GM23338 (cell line): ENCODE measurements around the gene BTNL8. TPM values are rescaled to one million over a fixed set of nuclear protein-coding genes. Genes with fewer than 3 reads are reported as not detected.

Experiments used
- ATAC-seq: fragments of 200-7000 bp; cut with Tn5 transposase; 3 replicates; pipeline ENCODE4 v1.9.1; 2020
- DNase-seq: peaks from one replicate; pipeline ENCODE4 v3.0.0-alpha.2; 2015; ENCODE audit warnings: low spot score
- H2AFZ ChIP-seq: fragments of 200-600 bp; sonication (generic); 2 replicates; pipeline ENCODE4 v1.8.0; 2016; ENCODE audit warnings: antibody characterized with exemption, mild to moderate bottlenecking, moderate library complexity
- H3F3A ChIP-seq: fragments of 200-600 bp; sonication (generic); replicated peaks from 2 replicates; pipeline ENCODE4 v1.8.0; 2017; ENCODE audit warnings: antibody characterized with exemption, mixed run types, low read depth
- H3K27ac ChIP-seq: fragments of 200-600 bp; sonication (generic); 2 replicates; pipeline ENCODE4 v1.6.1; 2016; ENCODE audit warnings: low read depth
- H3K27me3 ChIP-seq: fragments of 200-600 bp; sonication (generic); 2 replicates; pipeline ENCODE4 v1.8.0; 2016; ENCODE audit warnings: mild to moderate bottlenecking, mixed run types, moderate library complexity; ENCODE audit not compliant: insufficient read depth
- H3K36me3 ChIP-seq: fragments of 200-600 bp; sonication (generic); 2 replicates; pipeline ENCODE4 v1.8.0; 2016; ENCODE audit warnings: mild to moderate bottlenecking; ENCODE audit not compliant: insufficient read depth
- H3K4me1 ChIP-seq: fragments of 200-600 bp; sonication (generic); 2 replicates; pipeline ENCODE4 v1.8.0; 2016; ENCODE audit warnings: mild to moderate bottlenecking, moderate library complexity; ENCODE audit not compliant: insufficient read depth
- H3K4me2 ChIP-seq: fragments of 200-600 bp; sonication (generic); 2 replicates; pipeline ENCODE4 v1.7.1; 2017; ENCODE audit warnings: mixed run types
- H3K4me3 ChIP-seq: fragments of 200-600 bp; sonication (generic); 2 replicates; pipeline ENCODE4 v1.6.1; 2016; ENCODE audit warnings: mixed run types
- H3K79me2 ChIP-seq: fragments of 200-600 bp; sonication (generic); replicated peaks from 2 replicates; pipeline ENCODE4 v1.8.0; 2017; ENCODE audit warnings: mild to moderate bottlenecking; ENCODE audit not compliant: insufficient read depth
- H3K9me2 ChIP-seq: fragments of 200-600 bp; sonication (generic); 2 replicates; pipeline ENCODE4 v1.8.0; 2017; ENCODE audit not compliant: insufficient read depth
- H4K20me1 ChIP-seq: fragments of 200-600 bp; sonication (generic); replicated peaks from 2 replicates; pipeline ENCODE4 v1.8.0; 2017; ENCODE audit warnings: mild to moderate bottlenecking; ENCODE audit not compliant: insufficient read depth
- H3K27ac Mint-ChIP-seq: 2 replicates; pipeline ENCODE4 v1.8.0; 2020; ENCODE audit warnings: inconsistent platforms, mild to moderate bottlenecking, moderate library complexity, mixed read lengths
- H3K27me3 Mint-ChIP-seq: 3 replicates; pipeline ENCODE4 v1.8.0; 2022; ENCODE audit warnings: low read depth, mild to moderate bottlenecking, moderate library complexity, mixed read lengths, inconsistent platforms; ENCODE audit not compliant: insufficient read depth, poor library complexity
- H3K36me3 Mint-ChIP-seq: 3 replicates; pipeline ENCODE4 v1.8.0; 2021; ENCODE audit warnings: low read depth, mild to moderate bottlenecking, inconsistent platforms, moderate library complexity, mixed read lengths
- H3K4me1 Mint-ChIP-seq: 3 replicates; pipeline ENCODE4 v1.8.0; 2020; ENCODE audit warnings: mild to moderate bottlenecking, inconsistent platforms, mixed read lengths
- H3K4me3 Mint-ChIP-seq: 3 replicates; pipeline ENCODE4 v1.8.0; 2021; ENCODE audit warnings: moderate library complexity, mild to moderate bottlenecking, inconsistent platforms, mixed read lengths
- H3K9me3 Mint-ChIP-seq: 3 replicates; pipeline ENCODE4 v1.8.0; 2020; ENCODE audit warnings: moderate library complexity, mild to moderate bottlenecking, inconsistent platforms, mixed read lengths
- CREB1 ChIP-seq: fragments of 250-450 bp; sonication (Bioruptor Pico); IDR thresholded peaks from 2 replicates; pipeline ENCODE4 v1.5.0; 2020; ENCODE audit warnings: low read depth, mild to moderate bottlenecking, moderate library complexity
- EZH2 ChIP-seq: fragments of 200-600 bp; sonication (generic); IDR thresholded peaks from one replicate; pipeline ENCODE4 v1.8.0; 2017; ENCODE audit warnings: antibody characterized with exemption, mild to moderate bottlenecking, low read depth; ENCODE audit not compliant: unreplicated experiment
- EZH2phosphoT487 ChIP-seq: fragments of 200-600 bp; sonication (generic); IDR thresholded peaks from one replicate; pipeline ENCODE4 v1.8.1; 2018; ENCODE audit warnings: antibody characterized with exemption; ENCODE audit not compliant: unreplicated experiment
- JUNB ChIP-seq: IDR thresholded peaks from one replicate; pipeline ENCODE4 v1.6.1; 2016; ENCODE audit warnings: antibody characterized with exemption; ENCODE audit not compliant: unreplicated experiment
- NANOG ChIP-seq: IDR thresholded peaks from 2 replicates; pipeline ENCODE4 v1.6.1; 2016; ENCODE audit warnings: antibody characterized with exemption, borderline replicate concordance
- POLR2AphosphoS5 ChIP-seq: IDR thresholded peaks from 2 replicates; pipeline ENCODE4 v1.6.1; 2016; ENCODE audit warnings: antibody characterized with exemption, low read depth
- STAT1 ChIP-seq: IDR thresholded peaks from one replicate; pipeline ENCODE4 v1.6.1; 2016; ENCODE audit warnings: antibody characterized with exemption; ENCODE audit not compliant: unreplicated experiment
- ZNF114 ChIP-seq: fragments of 250-450 bp; sonication (Bioruptor Pico); IDR thresholded peaks from 2 replicates; pipeline ENCODE4 v1.5.0; 2020; ENCODE audit warnings: mild to moderate bottlenecking, moderate library complexity
- ZNF331 ChIP-seq: fragments of 250-450 bp; sonication (Bioruptor Pico); IDR thresholded peaks from 2 replicates; pipeline ENCODE4 v1.5.0; 2020; ENCODE audit warnings: low read depth, mild to moderate bottlenecking, moderate library complexity
- polyA plus RNA-seq: library from polyadenylated mRNA; unstranded; fragments of >200 nt; fragmentation: Nextera tagmentation; extraction: Ambion mirVana; gene quantifications from 2 replicates; pipeline ENCODE4 v1.2.1, GENCODE V29; 2016
- total RNA-seq: library from RNA; depleted of rRNA; stranded (reverse); fragments of >200 nt; shearing (Covaris generic); gene quantifications from 2 replicates; pipeline ENCODE4 v1.2.3, GENCODE V29; 2014
- TF ChIP-seq, protein P1 (sequence below): IDR thresholded peaks from one replicate; pipeline ENCODE4 v1.6.1; 2018; ENCODE audit warnings: antibody characterized with exemption; ENCODE audit not compliant: unreplicated experiment
- TF ChIP-seq, protein P2 (sequence below), 2 experiments: fragments of 200-600 bp in 1 of 2; sonication (generic) in 1 of 2; conservative IDR thresholded peaks; 2 replicates each; pipeline versions ENCODE4 v1.5.1 to v1.6.1; 2016 to 2017; ENCODE audit warnings: antibody characterized with exemption in 2 of 2, low read depth in 2 of 2, mild to moderate bottlenecking in 2 of 2, moderate library complexity in 1 of 2
- TF ChIP-seq, protein P3 (sequence below): IDR thresholded peaks from 2 replicates; pipeline ENCODE4 v1.6.1; 2016; ENCODE audit warnings: antibody characterized with exemption

Gene BTNL8
- total and polyA plus RNA-seq, 2 experiments from 2014 or later, result 0.23 TPM; not detected in 1

DNA sequence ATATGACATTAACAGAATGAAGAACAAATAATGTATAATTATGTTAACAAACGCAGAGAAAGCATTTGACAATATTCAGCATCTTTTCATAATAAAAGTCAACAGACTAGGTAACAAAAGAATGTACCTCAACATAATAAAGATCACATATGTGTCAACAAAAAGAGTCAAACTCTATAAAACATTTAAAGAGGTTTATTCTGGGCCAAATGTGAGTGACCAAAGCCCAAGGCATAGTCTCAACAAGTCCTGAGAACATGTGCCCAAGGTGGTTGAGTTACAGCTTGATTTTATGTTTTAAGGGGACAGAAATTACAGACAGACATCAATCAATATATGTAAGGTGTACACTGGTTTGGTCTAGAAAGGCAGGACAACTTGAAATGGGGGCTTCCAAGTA, 19.4 kb downstream of the BTNL8 start (continued):
- TF ChIP-seq, protein P1, sequence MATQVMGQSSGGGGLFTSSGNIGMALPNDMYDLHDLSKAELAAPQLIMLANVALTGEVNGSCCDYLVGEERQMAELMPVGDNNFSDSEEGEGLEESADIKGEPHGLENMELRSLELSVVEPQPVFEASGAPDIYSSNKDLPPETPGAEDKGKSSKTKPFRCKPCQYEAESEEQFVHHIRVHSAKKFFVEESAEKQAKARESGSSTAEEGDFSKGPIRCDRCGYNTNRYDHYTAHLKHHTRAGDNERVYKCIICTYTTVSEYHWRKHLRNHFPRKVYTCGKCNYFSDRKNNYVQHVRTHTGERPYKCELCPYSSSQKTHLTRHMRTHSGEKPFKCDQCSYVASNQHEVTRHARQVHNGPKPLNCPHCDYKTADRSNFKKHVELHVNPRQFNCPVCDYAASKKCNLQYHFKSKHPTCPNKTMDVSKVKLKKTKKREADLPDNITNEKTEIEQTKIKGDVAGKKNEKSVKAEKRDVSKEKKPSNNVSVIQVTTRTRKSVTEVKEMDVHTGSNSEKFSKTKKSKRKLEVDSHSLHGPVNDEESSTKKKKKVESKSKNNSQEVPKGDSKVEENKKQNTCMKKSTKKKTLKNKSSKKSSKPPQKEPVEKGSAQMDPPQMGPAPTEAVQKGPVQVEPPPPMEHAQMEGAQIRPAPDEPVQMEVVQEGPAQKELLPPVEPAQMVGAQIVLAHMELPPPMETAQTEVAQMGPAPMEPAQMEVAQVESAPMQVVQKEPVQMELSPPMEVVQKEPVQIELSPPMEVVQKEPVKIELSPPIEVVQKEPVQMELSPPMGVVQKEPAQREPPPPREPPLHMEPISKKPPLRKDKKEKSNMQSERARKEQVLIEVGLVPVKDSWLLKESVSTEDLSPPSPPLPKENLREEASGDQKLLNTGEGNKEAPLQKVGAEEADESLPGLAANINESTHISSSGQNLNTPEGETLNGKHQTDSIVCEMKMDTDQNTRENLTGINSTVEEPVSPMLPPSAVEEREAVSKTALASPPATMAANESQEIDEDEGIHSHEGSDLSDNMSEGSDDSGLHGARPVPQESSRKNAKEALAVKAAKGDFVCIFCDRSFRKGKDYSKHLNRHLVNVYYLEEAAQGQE, result no peak
- TF ChIP-seq, protein P2, sequence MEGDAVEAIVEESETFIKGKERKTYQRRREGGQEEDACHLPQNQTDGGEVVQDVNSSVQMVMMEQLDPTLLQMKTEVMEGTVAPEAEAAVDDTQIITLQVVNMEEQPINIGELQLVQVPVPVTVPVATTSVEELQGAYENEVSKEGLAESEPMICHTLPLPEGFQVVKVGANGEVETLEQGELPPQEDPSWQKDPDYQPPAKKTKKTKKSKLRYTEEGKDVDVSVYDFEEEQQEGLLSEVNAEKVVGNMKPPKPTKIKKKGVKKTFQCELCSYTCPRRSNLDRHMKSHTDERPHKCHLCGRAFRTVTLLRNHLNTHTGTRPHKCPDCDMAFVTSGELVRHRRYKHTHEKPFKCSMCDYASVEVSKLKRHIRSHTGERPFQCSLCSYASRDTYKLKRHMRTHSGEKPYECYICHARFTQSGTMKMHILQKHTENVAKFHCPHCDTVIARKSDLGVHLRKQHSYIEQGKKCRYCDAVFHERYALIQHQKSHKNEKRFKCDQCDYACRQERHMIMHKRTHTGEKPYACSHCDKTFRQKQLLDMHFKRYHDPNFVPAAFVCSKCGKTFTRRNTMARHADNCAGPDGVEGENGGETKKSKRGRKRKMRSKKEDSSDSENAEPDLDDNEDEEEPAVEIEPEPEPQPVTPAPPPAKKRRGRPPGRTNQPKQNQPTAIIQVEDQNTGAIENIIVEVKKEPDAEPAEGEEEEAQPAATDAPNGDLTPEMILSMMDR (conservative IDR thresholded peaks at IDR 0.05; ENCODE audit: low read depth in 2 of 2), result no peak
- TF ChIP-seq NANOG (no peak), EZH2phosphoT487 (no peak)

DNA sequence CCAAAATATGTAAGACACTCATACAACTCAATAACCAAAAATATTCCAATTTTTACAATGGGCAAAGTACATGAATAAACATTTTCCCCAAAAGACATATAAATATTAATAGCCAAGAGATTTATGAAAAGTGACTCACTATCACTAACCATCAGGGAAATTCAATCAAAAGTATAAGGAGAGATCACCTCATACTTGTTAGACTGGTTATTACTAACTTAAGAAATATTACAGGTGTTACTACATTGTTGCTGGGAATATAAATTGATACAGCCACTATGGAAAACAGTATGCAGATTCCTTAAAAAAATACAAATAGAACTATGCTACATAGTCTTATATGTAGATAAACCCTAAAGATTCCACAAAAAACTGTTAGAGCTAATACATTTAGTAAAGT, 21.8 kb downstream of the BTNL8 start:
- Histone ChIP-seq H3K4me1 (no peaks in the 10 kb centered on the region), H3K9me2 (no peaks in the 10 kb centered on the region; the same call in 1 of the 2 replicates), H3K4me3 (no peak overlapping the region), H3F3A (no peaks in the 10 kb centered on the region), H2AFZ (no peak overlapping the region), H3K36me3 (no peaks in the 10 kb centered on the region), H4K20me1 (no peaks in the 10 kb centered on the region), H3K4me2 (no peak overlapping the region), H3K27ac (no peak overlapping the region), H3K27me3 (no peaks in the 10 kb centered on the region), H3K79me2 (no peaks in the 10 kb centered on the region)
- no peak for DNase-seq
- peaks cover 8% of the 10 kb centered on the region for H3K36me3 Mint-ChIP-seq
- peaks cover 16% of the 10 kb centered on the region; the same call in 2 of the 3 replicates for H3K9me3 Mint-ChIP-seq
- ATAC-seq, result no peak
- H3K4me3 Mint-ChIP-seq, result no peak overlapping the region
- peaks cover 10% of the 10 kb centered on the region for H3K4me1 Mint-ChIP-seq
- H3K27me3 Mint-ChIP-seq, result peaks cover 3% of the 10 kb centered on the region
- H3K27ac Mint-ChIP-seq, result no peak overlapping the region
- TF ChIP-seq JUNB (no peak), POLR2AphosphoS5 (no peak), ZNF114 (CRISPR knock-in tag) (no peak), ZNF331 (CRISPR knock-in tag) (no peak), NANOG (no peak), CREB1 (CRISPR knock-in tag) (no peak), EZH2phosphoT487 (no peak), STAT1 (no peak), EZH2 (no peak)
- TF ChIP-seq, protein P1, result no peak
- TF ChIP-seq, protein P3, sequence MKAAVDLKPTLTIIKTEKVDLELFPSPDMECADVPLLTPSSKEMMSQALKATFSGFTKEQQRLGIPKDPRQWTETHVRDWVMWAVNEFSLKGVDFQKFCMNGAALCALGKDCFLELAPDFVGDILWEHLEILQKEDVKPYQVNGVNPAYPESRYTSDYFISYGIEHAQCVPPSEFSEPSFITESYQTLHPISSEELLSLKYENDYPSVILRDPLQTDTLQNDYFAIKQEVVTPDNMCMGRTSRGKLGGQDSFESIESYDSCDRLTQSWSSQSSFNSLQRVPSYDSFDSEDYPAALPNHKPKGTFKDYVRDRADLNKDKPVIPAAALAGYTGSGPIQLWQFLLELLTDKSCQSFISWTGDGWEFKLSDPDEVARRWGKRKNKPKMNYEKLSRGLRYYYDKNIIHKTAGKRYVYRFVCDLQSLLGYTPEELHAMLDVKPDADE, result no peak
